Stomach smooth muscle (tissue), 2 donors: ENCODE results near the gene CHKB.
A peak's percentile ranks its signal among the peaks of the same experiment; 100 is the strongest.

Experiments used
- H3K27ac ChIP-seq: one replicate; pipeline ENCODE4 v1.7.0; 2013; ENCODE audit warnings: mild to moderate bottlenecking, low read length, inconsistent platforms
- H3K27me3 ChIP-seq, 2 donors: one replicate each; pipeline ENCODE4 v1.7.0; 2013; ENCODE audit warnings: low read length in 2 of 2; ENCODE audit not compliant: insufficient read depth in 2 of 2, control insufficient read depth in 1 of 2
- H3K36me3 ChIP-seq, 2 donors: one replicate each; pipeline ENCODE4 v1.7.0; 2013; ENCODE audit warnings: low read length in 2 of 2; ENCODE audit not compliant: control insufficient read depth in 2 of 2, insufficient read depth in 2 of 2
- H3K4me1 ChIP-seq: one replicate; pipeline ENCODE4 v1.7.0; 2013; ENCODE audit warnings: low read length; ENCODE audit not compliant: control insufficient read depth, insufficient read depth
- H3K4me3 ChIP-seq, 2 donors: one replicate each; pipeline ENCODE4 v1.7.0; 2013; ENCODE audit warnings: low read length in 2 of 2
- H3K9ac ChIP-seq, 2 donors: one replicate each; pipeline ENCODE4 v1.7.0; 2013; ENCODE audit warnings: low read length in 2 of 2, mild to moderate bottlenecking in 1 of 2
- H3K9me3 ChIP-seq, 2 donors: one replicate each; pipeline ENCODE4 v1.7.0; 2013; ENCODE audit warnings: low read length in 2 of 2; ENCODE audit not compliant: control insufficient read depth in 2 of 2
- donor health status: healthy.
- donor health status: Pancreatic carcinoma.

The CHKB gene

GRCh38 chr22:50578776-50579310 lies 3.8 kb downstream of the CHKB start:
- Histone ChIP-seq H3K27me3 (peaks cover 8 to 21% of the 10 kb centered on the region in 2 donors), H3K4me3 (peak overlapping the region in 1 of 2 donors; percentile 49), H3K9ac (peak overlapping the region in 1 of 2 donors; percentile 38), H3K9me3 (no peaks in the 10 kb centered on the region), H3K4me1 (peaks cover 37% of the 10 kb centered on the region), H3K27ac (peak overlapping the region; percentile 2), H3K36me3 (peaks cover 5 to 6% of the 10 kb centered on the region in 2 donors)

DNA sequence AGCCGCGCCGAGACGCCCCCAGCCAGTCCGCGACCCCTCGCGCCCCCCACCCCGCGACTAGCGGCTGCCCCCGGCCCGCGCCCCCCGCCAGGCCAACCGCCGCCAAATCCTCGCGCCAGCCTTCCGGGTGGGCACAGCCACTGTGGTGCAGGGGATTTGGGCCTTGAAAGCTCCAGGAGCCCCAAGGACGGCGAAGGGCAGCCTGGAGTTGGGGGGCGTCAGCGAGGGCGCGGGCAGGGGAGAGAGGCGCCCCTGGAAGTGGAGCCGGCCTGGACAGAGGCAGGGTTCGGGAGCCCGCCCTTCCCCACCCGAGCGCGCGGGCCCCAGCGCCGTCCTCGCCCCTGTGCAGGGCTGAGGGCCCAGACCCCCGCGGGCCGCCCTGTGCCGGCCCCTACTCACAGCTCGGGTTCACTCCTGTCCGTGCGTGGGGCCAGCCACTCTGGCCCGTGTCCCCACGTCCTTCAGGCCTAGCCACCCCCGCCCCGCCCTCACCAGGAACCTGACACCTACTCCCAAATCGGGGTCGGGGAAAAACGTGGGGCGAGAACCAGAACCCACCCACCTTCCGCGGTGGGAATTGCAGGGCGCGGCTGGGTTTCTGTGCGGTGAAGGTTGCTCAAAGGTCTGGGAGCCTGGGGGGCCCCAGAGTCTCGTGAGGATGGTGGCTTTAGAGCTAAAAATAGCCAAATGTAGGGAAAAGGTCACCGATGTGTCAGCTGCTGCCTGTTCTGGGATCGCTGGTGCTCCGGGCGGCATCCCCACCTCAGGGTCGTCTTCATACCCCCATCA lies 4.5 kb downstream of the CHKB start, which contains the start of gene CPT1B:
TSS of gene CPT1B (minus strand) at position 441 of the 789 bp plus-strand sequence. CDS start 512 bp downstream, outside the sequence.
- peak within 1 kb of the TSS; percentile 2 for H3K27ac ChIP-seq
- peak within 1 kb of the TSS in 1 of 2 donors; percentile 38 for H3K9ac ChIP-seq
- H3K9me3 ChIP-seq = no peaks in the 10 kb centered on the region
- H3K4me1 ChIP-seq = peaks cover 32% of the 10 kb centered on the region
- peaks cover 5 to 6% of the 10 kb centered on the region in 2 donors for H3K36me3 ChIP-seq
- H3K27me3 ChIP-seq = peaks cover 8 to 21% of the 10 kb centered on the region in 2 donors
- H3K4me3 ChIP-seq = peak within 1 kb of the TSS in 1 of 2 donors; percentile 49

- Histone ChIP-seq H3K27me3 (peaks cover 8 to 21% of the 10 kb centered on the region in 2 donors), H3K4me1 (peaks cover 32% of the 10 kb centered on the region), H3K9me3 (no peaks in the 10 kb centered on the region), H3K9ac (no peak overlapping the region), H3K27ac (no peak overlapping the region), H3K4me3 (peak overlapping the region in 1 of 2 donors; percentile 22), H3K36me3 (peaks cover 5 to 6% of the 10 kb centered on the region in 2 donors)
These were observed 5.0 kb downstream of the CHKB start for GRCh38 chr22:50577697-50577986.

- H3K9me3 ChIP-seq = no peaks in the 10 kb centered on the region
- H3K27ac ChIP-seq = no peak overlapping the region
- H3K4me3 ChIP-seq = peak overlapping the region in 1 of 2 donors; percentile 22
- peaks cover 5 to 6% of the 10 kb centered on the region in 2 donors for H3K36me3 ChIP-seq
- no peak overlapping the region for H3K9ac ChIP-seq
- H3K27me3 ChIP-seq = peaks cover 8 to 21% of the 10 kb centered on the region in 2 donors
- peaks cover 31% of the 10 kb centered on the region for H3K4me1 ChIP-seq
These were observed 5.6 kb downstream of the CHKB start for GRCh38 chr22:50576806-50577696.

DNA sequence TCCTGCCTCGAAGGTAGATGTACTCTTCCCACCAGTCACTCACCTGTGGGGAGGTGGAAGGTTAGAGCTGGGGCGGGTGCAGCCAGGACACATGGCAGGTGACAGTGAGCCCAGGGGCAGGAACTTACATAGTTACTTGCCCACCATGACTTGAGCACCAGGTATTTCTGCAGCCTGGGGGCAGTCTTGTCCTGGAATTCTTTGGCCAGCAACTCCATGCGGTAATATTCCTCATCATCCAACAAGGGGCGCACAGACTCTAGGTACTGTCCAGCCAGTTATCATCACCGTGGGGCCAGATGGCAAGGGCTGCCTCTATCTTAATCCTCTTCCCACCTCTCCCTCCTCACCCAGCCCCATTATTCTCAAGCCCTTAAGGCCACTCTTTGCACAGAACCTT lies 6.6 kb downstream of the CHKB start:
- peaks cover 8 to 21% of the 10 kb centered on the region in 2 donors for H3K27me3 ChIP-seq
- peaks cover 21% of the 10 kb centered on the region for H3K4me1 ChIP-seq
- H3K4me3 ChIP-seq = no peak overlapping the region
- peaks cover 4 to 6% of the 10 kb centered on the region in 2 donors for H3K36me3 ChIP-seq
- H3K9ac ChIP-seq = no peak overlapping the region
- no peaks in the 10 kb centered on the region for H3K9me3 ChIP-seq
- H3K27ac ChIP-seq = no peak overlapping the region

DNA sequence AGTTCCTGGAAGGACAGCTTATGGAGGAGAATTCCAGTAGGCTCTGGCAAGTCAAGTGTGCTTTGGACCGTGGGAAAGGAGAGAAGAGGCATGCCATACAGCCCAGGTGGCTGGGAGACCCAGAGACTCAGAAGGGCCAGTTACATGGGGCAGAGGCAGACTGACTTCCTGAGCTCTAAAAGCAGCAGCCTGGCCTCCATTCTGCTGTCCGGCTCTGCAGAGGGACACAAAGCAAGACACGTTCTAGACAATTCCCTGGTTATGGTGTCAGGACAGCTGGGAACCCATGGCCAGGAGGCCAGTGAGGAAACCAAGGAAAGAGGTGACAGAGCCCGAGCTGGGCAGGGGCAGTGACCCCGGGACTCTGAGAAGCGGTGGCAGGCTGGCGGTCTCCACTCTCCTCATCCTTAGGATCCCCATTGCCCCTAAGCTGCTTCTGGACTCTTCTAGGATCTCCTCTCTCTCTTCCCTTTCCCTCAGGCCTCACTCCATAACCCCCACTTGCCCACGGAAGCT lies 7.2 kb downstream of the CHKB start:
- Histone ChIP-seq H3K9ac (no peak overlapping the region), H3K4me3 (no peak overlapping the region), H3K9me3 (no peaks in the 10 kb centered on the region), H3K36me3 (peaks cover 6% of the 10 kb centered on the region in 2 donors), H3K27ac (no peak overlapping the region), H3K27me3 (peaks cover 8 to 21% of the 10 kb centered on the region in 2 donors), H3K4me1 (peaks cover 21% of the 10 kb centered on the region)

DNA sequence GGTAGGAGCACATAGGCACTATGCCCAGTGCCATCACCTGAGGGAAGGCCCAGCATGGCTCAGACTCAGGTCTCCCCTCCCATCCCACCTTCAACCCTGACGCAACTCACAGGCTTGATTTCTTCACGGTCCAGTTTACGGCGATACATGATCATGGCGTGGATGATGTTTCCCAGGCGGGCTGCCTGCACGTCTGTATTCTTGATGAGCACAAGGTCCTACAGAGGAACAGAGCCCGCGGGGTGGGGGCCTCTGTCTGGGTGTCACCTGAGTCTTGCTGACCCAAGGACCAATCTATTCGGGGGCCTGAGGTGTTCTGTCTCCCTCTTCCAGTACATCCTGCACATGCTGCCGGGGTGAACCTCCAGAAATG lies 8.3 kb downstream of the CHKB start:
- H3K4me3 ChIP-seq = no peak overlapping the region
- no peak overlapping the region for H3K9ac ChIP-seq
- H3K36me3 ChIP-seq = peaks cover 0 to 5% of the 10 kb centered on the region in 2 donors
- H3K9me3 ChIP-seq = no peaks in the 10 kb centered on the region
- H3K27ac ChIP-seq = no peak overlapping the region
- H3K27me3 ChIP-seq = peaks cover 8 to 21% of the 10 kb centered on the region in 2 donors
- H3K4me1 ChIP-seq = peaks cover 21% of the 10 kb centered on the region

DNA sequence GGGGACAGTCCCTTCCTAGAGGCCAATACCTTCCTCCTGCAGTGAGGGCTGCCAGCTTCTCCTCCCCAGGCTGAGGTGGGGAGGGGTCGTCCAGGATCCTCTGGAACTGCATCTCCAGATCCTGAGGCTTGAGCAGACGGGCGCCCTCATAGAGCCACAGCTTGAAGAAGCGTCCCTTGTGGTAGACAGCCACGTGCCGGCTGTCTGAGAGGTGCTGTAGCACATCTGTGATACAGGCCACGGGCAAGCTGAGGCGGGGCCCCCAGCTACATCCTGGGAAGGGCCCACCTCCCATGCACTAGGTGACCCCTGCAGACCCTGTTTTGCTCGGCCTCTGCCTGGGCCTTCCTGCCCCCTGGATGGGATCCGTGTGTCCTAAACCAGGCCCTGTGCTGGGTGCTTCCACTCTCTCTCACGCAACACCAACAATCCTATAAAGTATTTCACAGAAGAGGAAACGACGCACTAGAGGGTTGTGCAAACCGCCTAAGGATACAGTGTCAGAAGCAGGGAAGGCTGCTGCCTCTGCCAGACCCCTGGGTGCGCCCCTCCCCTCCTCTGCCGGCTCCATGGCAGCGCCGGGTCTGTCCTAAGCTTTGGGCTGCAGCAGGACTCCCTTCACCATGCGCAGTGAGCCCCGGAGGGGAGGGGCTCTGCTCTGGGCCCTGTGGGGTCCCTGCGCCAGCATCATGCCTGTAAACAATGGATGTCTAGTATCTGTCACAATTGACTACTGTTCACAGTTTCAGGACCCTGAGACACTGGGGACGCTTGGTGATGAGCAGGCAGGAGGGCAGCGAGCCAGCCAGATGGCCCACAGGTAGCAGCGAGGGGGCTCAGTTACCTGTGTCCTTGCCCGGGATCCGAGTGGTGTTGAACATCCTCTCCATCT lies 8.9 kb downstream of the CHKB start:
- Histone ChIP-seq H3K36me3 (peaks cover 0 to 5% of the 10 kb centered on the region in 2 donors), H3K4me1 (peaks cover 15% of the 10 kb centered on the region), H3K4me3 (no peak overlapping the region), H3K27me3 (peaks cover 8 to 21% of the 10 kb centered on the region in 2 donors), H3K27ac (no peak overlapping the region), H3K9ac (no peak overlapping the region), H3K9me3 (no peaks in the 10 kb centered on the region)

DNA sequence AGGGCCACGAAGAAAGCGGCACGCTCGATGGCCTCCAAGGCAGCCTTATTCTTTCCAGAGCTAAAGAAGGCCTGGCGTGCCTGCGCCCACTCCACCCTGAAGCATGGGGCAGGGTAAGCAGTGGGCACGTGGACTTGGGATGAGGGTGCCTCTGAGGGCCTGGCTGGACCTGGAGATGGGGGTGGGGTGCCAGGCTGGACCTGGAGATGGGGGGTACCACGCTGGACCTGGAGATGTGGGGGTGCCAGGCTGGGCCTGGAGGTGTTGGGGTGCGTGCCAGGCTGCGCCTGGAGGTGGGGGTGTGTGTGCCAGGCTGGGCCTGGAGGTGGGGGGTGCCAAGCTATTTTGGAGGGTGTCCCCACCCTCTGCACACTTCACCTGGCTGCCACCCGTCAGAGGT lies 9.7 kb downstream of the CHKB start:
- Histone ChIP-seq H3K9me3 (no peaks in the 10 kb centered on the region), H3K36me3 (peaks cover 0 to 5% of the 10 kb centered on the region in 2 donors), H3K4me1 (peaks cover 7% of the 10 kb centered on the region), H3K27me3 (peaks cover 8 to 14% of the 10 kb centered on the region in 2 donors), H3K4me3 (no peak overlapping the region), H3K9ac (no peak overlapping the region), H3K27ac (no peak overlapping the region)
